ENCODE measurements around the gene SPEN. TPM values are rescaled to one million over a fixed set of nuclear protein-coding genes. Genes with fewer than 3 reads are reported as not detected.

Gene SPEN
- total and polyA plus RNA-seq, 2 of the 13 experiments (the other 11 are each of a cell fraction or from before 2014, with no cell fraction given) = 4.8 to 14.0 TPM

- TF ChIP-seq, protein P1, sequence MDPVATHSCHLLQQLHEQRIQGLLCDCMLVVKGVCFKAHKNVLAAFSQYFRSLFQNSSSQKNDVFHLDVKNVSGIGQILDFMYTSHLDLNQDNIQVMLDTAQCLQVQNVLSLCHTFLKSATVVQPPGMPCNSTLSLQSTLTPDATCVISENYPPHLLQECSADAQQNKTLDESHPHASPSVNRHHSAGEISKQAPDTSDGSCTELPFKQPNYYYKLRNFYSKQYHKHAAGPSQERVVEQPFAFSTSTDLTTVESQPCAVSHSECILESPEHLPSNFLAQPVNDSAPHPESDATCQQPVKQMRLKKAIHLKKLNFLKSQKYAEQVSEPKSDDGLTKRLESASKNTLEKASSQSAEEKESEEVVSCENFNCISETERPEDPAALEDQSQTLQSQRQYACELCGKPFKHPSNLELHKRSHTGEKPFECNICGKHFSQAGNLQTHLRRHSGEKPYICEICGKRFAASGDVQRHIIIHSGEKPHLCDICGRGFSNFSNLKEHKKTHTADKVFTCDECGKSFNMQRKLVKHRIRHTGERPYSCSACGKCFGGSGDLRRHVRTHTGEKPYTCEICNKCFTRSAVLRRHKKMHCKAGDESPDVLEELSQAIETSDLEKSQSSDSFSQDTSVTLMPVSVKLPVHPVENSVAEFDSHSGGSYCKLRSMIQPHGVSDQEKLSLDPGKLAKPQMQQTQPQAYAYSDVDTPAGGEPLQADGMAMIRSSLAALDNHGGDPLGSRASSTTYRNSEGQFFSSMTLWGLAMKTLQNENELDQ (CRISPR knock-in tag; IDR thresholded peaks at IDR 0.05; ENCODE audit: borderline replicate concordance) = no peak
- TF ChIP-seq MYNN (CRISPR knock-in tag; IDR thresholded peaks at IDR 0.05; ENCODE audit: low read depth) (no peak), ADNP (CRISPR knock-in tag; IDR thresholded peaks at IDR 0.05) (no peak), PHF5A (CRISPR knock-in tag; IDR thresholded peaks at IDR 0.05; ENCODE audit: low read depth, unreplicated experiment) (no peak), ZNF777 (CRISPR knock-in tag; IDR thresholded peaks at IDR 0.05) (peak; percentile 49; the same call in 1 of the 2 replicates), DPF2 (CRISPR knock-in tag; IDR thresholded peaks at IDR 0.05; ENCODE audit: borderline replicate concordance, low read depth) (peak; percentile 94), FOXM1 (CRISPR knock-in tag; IDR thresholded peaks at IDR 0.05) (no peak), ZNF678 (CRISPR knock-in tag; IDR thresholded peaks at IDR 0.05) (no peak), NPAS2 (CRISPR knock-in tag; IDR thresholded peaks at IDR 0.05; ENCODE audit: borderline replicate concordance) (no peak), HBP1 (CRISPR knock-in tag; IDR thresholded peaks at IDR 0.05; ENCODE audit: low read depth) (no peak; the same call in 1 of the 2 replicates), KLF9 (CRISPR knock-in tag; IDR thresholded peaks at IDR 0.05; ENCODE audit: low read depth) (no peak), HCFC1 (IDR thresholded peaks at IDR 0.05; ENCODE audit: low read depth, low read length) (no peak), ZNF18 (CRISPR knock-in tag; IDR thresholded peaks at IDR 0.05; ENCODE audit: insufficient replicate concordance) (peak; percentile 76), ZNF484 (CRISPR knock-in tag; IDR thresholded peaks at IDR 0.05; ENCODE audit: borderline replicate concordance, low read depth) (no peak), SP5 (CRISPR knock-in tag; IDR thresholded peaks at IDR 0.05; ENCODE audit: borderline replicate concordance, low read depth) (peak; percentile 99), ATM (IDR thresholded peaks at IDR 0.05; ENCODE audit: borderline replicate concordance) (no peak), CBX1 (IDR thresholded peaks at IDR 0.05; ENCODE audit: low read depth) (peak; percentile 22), ZBTB21 (CRISPR knock-in tag; IDR thresholded peaks at IDR 0.05) (no peak), TAF1 (CRISPR knock-in tag; IDR thresholded peaks at IDR 0.05) (peak; percentile 12; the same call in 1 of the 2 replicates), AKAP8 (CRISPR knock-in tag; IDR thresholded peaks at IDR 0.05) (0 out of 2 replicates have a peak, but pooled peaks have one; percentile 29), SRSF9 (IDR thresholded peaks at IDR 0.05; ENCODE audit: borderline replicate concordance, insufficient read depth, low read depth, low read length, poor library complexity, severe bottlenecking) (no peak), STAG1 (CRISPR knock-in tag; IDR thresholded peaks at IDR 0.05) (no peak)
- TF ChIP-seq, protein P2, sequence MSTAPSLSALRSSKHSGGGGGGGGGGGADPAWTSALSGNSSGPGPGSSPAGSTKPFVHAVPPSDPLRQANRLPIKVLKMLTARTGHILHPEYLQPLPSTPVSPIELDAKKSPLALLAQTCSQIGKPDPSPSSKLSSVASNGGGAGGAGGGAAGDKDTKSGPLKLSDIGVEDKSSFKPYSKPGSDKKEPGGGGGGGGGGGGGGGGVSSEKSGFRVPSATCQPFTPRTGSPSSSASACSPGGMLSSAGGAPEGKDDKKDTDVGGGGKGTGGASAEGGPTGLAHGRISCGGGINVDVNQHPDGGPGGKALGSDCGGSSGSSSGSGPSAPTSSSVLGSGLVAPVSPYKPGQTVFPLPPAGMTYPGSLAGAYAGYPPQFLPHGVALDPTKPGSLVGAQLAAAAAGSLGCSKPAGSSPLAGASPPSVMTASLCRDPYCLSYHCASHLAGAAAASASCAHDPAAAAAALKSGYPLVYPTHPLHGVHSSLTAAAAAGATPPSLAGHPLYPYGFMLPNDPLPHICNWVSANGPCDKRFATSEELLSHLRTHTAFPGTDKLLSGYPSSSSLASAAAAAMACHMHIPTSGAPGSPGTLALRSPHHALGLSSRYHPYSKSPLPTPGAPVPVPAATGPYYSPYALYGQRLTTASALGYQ (CRISPR knock-in tag; IDR thresholded peaks at IDR 0.05) = peak; percentile 67
These were observed 47.3 kb upstream of the SPEN start (continued) for GRCh38 chr1:15799928-15800835.
